NCI-H128 (cell line): ENCODE data around the gene TPBG.
"Not testable (repeated sequence)": the region's sequence is repeated elsewhere in the genome, so short reads cannot be mapped to it uniquely, and the experiment has no call there.

Experiments used
- DNase-seq: peaks from one replicate; lab custom pipeline; 2025; ENCODE audit not compliant: unreplicated experiment; lab: John Stamatoyannopoulos, UW

Gene TPBG

DNA sequence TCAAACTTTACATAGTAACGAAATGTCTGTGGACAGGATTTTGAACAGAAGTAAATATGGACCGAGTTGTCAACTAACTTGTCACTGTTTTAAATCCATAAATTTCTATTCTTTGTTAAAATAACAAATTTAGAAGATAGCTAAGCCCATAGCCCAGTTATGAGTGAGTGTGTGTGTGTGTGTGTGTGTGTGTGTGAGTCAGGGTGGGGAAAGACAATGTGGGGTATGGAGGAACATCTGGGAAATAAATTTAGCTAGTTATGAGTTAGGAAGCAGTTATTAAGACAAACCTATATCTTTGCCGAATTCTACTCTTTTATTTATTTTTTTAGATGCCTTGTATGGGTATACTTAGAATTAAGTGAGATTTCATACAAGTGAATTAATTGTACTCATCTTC is 9.0 kb downstream of the TPBG start:
- DNase-seq: no peak

DNA sequence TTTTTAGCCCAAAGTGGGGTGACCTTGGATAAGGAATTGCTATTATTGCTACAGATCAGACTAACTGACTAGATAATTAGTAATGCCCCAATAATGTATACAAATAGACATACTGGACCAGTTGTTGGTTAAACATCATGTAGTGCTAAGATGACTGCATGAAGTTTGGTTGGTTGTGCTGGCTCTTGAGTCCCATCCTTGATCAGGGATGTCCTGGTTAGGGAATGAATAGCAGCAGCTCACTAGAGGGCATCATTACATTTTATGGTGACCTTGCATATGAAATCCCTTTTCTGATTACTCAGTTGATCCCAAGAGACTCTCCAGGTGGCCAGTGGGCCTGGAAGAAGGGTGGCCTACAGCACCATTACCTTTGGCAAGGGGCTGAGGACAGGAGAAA is 10.9 kb downstream of the TPBG start:
- no peak for DNase-seq

DNA sequence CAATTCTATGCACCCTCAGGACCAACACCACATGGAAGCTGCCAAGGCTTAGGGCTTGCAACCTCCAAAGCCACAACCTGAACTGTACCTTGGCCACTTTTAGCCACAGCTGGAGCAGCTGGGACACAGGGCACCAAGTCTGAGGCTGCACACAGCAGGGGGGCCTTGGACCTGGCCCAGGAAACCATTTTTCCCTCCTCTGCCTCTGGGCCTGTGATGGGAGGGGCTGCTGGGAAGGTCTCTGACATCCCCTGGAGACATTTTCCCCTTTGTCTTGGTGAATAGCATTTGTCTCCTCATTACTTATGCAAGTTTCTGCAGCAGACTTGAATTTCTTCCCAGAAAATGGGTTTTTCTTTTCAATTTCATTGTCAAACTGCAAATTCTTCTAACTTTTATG is 13.0 kb downstream of the TPBG start:
- DNase-seq: no peak

DNA sequence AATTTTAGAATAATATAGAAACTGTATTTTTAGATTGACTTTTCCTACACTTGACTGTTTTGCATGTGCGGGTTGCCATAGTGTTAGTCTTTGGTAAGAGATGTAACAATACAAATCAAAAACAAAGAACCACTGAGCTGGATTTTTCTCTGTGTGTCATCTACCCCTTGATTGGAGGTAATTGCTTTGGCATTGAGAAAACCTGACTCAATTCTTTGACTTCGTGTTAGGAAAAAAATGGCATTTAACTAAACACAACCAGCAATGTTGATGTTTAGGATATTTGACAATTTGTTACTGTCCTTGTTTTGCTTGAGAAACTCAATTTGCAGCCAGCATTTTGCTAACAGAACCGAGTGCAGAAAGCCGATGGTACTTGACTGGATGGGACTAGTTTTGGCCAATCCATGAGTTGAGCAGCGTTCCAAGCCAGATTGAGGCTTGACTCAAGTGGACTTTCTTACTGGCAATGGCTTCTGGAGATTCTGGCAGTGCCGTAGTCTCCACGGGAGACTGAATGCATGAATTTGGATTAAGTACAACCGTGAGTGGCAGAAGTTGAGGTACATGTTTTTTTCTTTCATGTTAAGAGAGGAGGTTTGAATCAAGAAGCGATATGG is 17.1 kb downstream of the TPBG start:
- no peak for DNase-seq

DNA sequence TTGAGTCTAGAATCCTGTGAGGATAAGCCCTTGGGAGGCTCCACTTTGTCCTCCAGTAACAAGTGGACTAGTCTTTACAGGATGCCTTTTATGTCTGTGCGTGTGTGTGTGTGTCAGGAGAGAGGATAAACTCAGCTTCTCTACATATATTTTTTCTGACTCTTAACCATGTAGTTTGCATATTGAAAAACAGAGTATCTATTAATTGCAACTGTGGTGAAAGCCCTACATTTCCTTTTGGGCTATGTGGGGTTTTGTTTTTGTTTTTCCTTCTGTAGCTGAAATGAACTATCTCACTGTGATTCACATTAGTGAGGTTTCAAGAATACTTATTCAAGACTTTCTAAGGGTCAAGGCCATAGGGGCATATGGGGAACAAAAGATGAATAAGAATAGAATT is 17.7 kb downstream of the TPBG start:
- DNase-seq: no peak

DNA sequence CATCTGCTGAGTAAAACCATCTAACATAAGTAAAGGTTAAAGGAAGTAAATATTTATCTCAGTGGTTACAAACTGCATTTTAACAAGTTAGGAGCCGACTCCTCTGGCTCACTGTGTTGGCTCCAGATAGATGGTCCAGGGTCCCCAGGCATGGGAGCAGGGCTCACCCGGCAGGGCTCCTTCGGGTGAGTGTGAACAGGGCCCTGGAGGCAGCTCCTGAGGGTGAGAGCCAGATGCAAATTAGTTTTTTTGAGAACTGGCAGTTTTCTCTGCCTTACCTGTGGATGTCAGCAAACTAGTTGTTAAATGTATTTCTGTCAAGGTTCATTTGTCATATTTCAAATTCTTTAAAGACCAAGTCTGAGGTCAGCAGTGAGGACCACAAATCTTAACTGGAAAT is 21.5 kb downstream of the TPBG start:
- no peak for DNase-seq

DNA sequence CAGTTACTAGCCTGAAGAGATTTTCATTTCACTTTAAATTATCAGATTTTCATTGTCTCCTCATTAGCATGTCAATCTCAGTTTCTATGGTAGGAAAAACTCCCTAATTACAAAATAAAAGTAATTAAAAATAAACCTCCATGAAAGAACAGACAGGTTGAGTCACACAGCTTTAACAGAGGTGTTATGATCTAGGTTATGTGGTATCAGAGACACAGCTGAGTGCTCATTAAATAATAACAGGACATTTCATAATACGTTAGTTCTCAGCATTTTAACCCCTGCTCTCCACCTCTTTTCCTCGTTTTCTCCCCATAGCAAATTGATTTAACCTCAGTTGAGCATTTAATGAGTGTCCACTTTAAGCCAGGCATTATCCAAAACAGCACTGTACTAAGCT is 21.9 kb downstream of the TPBG start:
- DNase-seq: no peak

DNA sequence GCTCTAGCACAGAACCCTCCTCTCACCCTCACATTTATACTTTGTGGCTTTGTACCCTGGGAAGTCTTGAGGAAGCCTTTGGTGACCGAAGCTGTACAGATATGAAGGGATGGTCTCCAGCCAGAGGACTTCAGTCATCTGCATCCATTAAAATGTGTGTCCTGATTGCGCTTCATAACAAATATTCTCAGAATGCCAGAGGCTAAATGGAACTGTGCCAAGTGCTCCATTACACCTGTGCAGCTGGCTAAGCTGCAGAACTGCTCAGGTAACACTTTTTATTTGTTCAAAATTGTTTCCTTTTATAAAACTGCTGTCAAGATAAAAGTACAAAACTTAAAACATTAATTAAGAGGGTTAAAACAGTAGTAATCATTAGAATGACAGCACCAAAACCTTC is 22.3 kb downstream of the TPBG start:
- DNase-seq: peak; percentile 40

DNA sequence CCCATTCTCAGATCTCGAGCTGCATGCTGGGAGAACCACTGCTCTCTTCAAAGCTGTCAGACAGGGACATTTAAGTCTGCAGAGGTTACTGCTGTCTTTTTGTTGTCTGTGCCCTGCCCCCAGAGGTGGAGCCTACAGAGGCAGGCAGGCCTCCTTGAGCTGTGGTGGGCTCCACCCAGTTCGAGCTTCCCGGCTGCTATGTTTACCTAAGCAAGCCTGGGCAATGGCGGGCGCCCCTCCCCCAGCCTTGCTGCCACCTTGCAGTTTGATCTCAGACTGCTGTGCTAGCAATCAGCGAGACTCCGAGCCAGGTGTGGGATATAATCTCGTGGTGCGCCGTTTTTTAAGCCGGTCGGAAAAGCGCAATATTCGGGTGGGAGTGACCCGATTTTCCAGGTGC is 31.2 kb downstream of the TPBG start:
- DNase-seq: not testable (repeated sequence)

DNA sequence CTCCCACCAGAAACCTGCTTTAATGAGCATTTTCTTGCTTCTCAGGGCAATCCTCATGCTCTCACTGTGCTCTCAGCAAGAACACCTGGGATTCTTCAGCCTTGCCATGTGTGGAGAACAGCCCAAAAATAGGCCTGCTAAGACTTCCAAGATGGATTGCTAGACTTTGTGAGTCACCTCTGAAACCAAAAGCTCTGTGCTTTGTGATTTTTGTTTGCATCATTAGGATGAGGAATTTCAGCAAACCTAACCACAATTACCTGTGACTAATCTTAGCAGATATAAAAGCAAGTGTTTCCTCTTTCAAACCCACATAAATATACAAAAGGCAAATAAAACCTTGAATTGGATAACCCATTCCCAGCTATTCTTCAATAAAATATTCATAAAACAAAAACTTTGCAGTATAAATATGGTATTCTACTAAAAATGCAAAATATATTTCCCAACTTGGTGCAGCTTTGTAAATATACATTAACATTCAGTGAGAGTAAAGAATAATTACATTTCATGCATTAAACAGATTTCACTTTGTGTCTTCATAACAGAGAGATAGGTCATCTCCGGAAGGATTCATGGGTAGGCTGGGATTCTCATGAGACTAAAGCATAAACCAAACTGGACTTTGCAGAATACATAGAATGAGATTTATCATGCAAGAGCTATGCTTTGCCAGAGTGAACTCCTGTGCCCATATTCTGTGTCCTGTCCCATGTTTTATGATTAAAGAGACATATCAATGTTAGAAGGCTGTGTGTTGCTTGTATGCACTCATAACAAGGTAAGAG is 33.5 kb downstream of the TPBG start:
- no peak for DNase-seq

DNA sequence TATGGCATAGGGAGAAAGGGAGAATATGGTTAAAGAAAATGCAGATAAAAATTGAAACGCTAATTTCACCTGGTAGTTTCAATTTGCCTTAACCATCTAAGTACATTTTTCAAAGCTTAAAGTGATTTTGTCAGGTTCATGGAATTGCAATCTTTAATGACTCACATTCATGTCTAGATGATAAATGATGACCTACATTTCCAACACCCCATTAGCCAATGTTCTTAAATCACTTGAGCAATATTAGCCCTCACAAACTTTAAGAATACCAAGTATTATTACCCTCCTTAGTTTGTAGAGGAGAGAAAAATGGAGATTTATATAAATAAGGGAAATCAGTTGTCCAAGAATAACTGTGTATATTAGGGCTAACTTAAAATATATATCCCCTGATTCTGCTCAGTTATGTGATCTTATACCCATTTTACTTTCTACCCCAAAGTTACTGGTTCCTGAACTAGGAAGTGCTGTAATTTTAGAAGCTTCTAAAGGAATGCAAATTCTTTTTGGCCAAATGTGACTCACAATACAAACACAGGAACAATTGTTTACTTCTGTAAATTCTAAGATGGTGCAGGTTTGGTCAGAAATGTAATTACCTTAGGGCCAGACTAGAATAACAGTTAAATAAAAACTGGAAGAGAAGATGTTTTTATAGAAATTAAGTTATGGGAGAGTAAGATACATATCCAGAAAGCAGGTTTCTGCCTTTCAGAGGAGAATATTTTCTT is 34.5 kb downstream of the TPBG start:
- DNase-seq: no peak

DNA sequence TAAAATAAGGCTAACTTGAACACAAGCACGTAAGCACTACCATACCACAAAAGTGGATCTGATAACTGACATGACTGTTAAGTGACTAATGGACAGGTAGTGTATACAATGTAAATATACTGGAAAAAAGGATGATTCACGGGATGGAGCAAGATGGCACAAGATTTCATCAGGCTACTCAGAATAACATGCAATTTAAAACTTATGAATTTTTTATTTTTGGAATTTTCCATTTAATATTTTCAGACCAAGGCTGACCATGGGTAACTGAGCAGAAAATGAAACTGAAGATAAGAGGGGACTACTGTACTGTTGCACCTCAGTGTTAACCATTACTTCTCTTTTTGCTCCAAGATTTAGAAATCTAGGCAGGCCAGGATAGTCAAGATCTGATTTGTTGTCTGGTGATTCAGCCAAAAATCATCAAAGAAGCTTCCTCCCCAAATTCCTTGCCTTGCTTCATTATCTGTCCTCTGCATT is 45.4 kb downstream of the TPBG start:
- DNase-seq: no peak

DNA sequence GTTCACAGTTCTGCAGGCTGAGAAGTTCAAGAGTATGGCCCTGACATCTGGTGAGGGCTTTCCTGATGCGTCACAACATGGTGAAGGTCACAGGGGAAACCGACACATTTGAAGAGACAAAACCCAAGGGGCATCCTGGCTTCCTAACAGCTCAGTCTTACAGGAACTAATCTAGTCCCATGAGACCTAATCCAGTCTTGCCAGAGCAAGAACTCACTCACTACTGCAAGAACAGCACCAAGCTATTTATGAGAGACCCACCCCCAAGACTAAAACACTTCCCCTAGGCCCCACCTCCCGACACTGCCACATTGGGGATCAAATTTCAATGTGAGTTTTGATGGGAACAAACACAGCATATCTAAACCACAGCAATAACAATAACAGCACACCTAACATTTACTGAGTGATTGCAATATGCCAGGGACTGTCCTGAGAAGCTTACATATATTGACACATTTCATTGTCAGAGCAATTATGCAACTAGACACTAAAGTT is 46.6 kb downstream of the TPBG start:
- no peak for DNase-seq

DNA sequence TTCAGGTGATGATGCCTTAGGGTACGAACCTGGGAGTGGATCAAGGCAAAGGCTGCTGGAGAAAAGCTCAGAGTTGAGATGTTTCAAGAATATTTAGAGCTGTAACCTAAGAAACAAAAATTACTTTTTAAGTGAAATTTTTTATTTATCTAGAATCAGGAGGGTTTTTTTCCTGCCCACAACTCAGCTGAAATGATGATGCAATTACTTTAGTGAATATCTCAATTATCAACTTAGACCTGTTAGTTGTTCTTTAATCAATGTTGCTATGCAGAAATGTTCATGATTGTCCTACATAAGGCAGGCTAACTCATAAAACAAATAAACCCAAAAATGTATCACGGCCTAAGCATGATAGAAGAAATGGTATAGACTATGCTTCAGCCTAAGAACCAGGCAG is 50.3 kb downstream of the TPBG start:
- DNase-seq: no peak

DNA sequence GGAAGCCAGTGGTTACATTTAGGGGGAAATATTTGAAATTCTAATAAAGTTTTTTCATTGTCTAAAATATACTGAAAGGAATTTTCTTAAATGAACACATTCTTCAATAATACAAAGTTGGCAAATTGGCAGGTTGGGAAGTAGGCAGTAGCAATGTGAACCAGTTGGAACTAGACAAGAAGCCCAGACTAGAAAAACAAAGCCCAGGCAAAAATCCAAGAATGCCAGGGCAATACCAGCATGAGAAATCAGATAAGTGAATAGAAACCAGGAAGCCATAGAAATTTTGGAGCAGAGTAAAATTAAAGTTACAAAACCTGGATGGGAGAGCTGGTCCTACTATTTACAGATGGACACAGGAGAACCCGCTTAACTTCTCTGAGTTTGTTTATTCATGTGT is 52.2 kb downstream of the TPBG start:
- DNase-seq: no peak

DNA sequence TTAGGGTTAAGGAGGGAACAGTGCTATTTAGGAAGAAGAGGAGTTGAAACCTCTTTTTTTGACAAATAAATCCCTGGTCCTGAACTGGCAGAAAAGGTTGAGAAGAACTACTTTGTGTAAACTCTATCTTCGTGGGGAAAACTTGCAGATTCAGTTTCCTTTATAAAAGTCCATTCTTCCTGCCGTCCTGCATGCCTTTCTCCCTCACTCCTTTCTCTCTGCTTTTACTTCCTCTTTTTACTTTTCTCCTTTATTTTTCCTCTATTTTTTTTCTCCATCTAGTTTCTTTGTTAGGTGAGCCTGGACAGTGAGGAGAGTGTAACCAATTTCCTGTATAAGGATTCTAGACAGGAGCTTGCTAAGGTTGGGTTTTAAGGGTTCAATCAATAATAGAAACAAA is 52.7 kb downstream of the TPBG start:
- no peak for DNase-seq
